ENCODE data around the gene FBN1. TPM values are rescaled to one million over a fixed set of nuclear protein-coding genes. Genes with fewer than 3 reads are reported as not detected.

Gene FBN1
- total RNA-seq, 4 donors from 2014 or later: 17.6 to 106 (median 31.2) TPM

DNA sequence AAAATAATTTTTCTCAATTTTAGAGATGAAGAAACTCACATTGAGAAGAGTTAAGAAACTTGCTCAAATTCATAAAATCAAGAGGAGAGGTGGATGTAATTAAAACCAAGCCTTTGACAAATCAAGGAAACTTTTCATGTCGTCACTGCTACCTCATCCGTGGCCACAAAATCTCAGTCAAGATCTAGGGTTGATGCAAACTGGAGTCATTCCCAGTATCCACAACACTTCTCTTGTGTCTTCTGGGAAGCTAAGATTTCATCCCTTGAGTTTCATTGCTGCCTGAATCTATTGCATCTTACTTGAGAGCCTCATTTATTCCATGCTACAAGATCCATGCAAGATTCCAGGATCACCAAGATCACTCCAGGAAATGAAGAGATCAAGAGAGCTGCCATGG, 5.4 kb upstream of the FBN1 start:
- H3K4me1 ChIP-seq: no peaks in the 10 kb centered on the region
- DNase-seq: no peak
- WGBS, 2 donors (ENCODE audit: low coverage in 1 of 2): 90 to 100% methylated on average over 2 of the region's 2 CpGs
- H3K4me3 ChIP-seq: no peak overlapping the region
- H3K27ac ChIP-seq: no peak overlapping the region
- in situ Hi-C loops (cut with MboI; ENCODE audit: low pct_ligation_motif_present in 1 of 4, low pct_unique_long_range_greater_than_20kb in 1 of 4, low sequenced_read_pairs in 3 of 4): no loop called here
- H3K27me3 ChIP-seq: peaks cover 6% of the 10 kb centered on the region
- no peaks in the 10 kb centered on the region for H3K36me3 ChIP-seq
- no peaks in the 10 kb centered on the region for H3K9me3 ChIP-seq
- intact Hi-C loops (cut with DNase I; ENCODE audit: low total_unique reads): no loop called here
- TF ChIP-seq, protein P1, sequence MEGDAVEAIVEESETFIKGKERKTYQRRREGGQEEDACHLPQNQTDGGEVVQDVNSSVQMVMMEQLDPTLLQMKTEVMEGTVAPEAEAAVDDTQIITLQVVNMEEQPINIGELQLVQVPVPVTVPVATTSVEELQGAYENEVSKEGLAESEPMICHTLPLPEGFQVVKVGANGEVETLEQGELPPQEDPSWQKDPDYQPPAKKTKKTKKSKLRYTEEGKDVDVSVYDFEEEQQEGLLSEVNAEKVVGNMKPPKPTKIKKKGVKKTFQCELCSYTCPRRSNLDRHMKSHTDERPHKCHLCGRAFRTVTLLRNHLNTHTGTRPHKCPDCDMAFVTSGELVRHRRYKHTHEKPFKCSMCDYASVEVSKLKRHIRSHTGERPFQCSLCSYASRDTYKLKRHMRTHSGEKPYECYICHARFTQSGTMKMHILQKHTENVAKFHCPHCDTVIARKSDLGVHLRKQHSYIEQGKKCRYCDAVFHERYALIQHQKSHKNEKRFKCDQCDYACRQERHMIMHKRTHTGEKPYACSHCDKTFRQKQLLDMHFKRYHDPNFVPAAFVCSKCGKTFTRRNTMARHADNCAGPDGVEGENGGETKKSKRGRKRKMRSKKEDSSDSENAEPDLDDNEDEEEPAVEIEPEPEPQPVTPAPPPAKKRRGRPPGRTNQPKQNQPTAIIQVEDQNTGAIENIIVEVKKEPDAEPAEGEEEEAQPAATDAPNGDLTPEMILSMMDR (IDR thresholded peaks at IDR 0.05): no peak
- TF ChIP-seq POLR2AphosphoS5 (IDR thresholded peaks at IDR 0.05): no peak
- no peak for TF ChIP-seq EP300 (IDR thresholded peaks at IDR 0.05; ENCODE audit: low read depth)
- no peak for TF ChIP-seq POLR2A (IDR thresholded peaks at IDR 0.05)

DNA sequence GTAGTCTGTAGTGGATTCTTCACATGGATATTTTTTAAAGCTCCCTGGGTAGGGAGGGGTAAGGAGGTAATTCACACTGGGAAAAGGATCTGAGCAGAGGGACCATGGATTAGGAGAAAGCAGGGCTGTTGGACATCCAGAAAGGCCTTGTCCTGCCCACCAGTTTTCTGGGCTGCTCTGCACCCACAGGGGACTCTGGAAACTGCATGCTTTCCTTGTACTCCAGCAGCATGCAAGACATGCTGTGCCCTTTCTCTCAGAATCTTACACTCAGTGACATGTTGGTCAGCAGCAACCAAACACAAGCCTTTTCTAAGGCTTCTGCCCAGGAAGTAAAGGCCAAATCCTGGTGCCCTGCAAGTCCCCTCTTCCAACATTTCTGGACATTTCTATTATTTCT, 2.5 kb upstream of the FBN1 start:
- intact Hi-C loops (cut with DNase I; ENCODE audit: low total_unique reads): no loop called here
- no peaks in the 10 kb centered on the region for H3K9me3 ChIP-seq
- no peak for DNase-seq
- in situ Hi-C loops (cut with MboI; ENCODE audit: low pct_ligation_motif_present in 1 of 4, low pct_unique_long_range_greater_than_20kb in 1 of 4, low sequenced_read_pairs in 3 of 4): no loop called here
- H3K4me1 ChIP-seq: peaks cover 0 to 13% (median 2%) of the 10 kb centered on the region in 4 donors
- H3K27me3 ChIP-seq: peaks cover 31% of the 10 kb centered on the region
- no peak for TF ChIP-seq EP300 (IDR thresholded peaks at IDR 0.05; ENCODE audit: low read depth)
- no peak for TF ChIP-seq POLR2AphosphoS5 (IDR thresholded peaks at IDR 0.05)
- TF ChIP-seq, protein P1 (IDR thresholded peaks at IDR 0.05): no peak
- TF ChIP-seq POLR2A (IDR thresholded peaks at IDR 0.05): no peak
- H3K36me3 ChIP-seq: no peaks in the 10 kb centered on the region
- no peak overlapping the region for H3K4me3 ChIP-seq
- no peak overlapping the region for H3K27ac ChIP-seq

DNA sequence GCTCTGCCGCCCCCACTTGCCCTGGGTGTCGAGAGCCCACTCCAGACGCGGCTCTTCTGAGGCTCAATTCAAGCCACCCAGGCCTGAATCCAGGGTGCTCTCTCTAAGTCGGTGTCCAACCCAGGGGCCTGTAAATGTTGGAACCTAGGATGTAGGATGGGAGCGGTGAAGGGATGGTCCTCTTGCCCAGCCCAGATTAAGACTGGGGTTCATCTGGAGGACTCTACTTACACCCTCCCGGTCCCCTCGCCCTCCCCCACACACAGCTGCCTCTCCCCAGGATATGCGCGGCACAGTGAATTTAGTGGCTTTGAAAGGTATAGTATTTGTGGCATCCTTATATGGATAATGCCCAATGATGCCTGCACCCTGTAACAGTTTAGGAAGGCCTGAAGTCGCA, 822 bp upstream of the FBN1 start:
- DNase-seq: no peak
- in situ Hi-C loops (cut with MboI; ENCODE audit: low pct_ligation_motif_present in 1 of 4, low pct_unique_long_range_greater_than_20kb in 1 of 4, low sequenced_read_pairs in 3 of 4): no loop called here
- TF ChIP-seq, protein P1 (IDR thresholded peaks at IDR 0.05): no peak
- TF ChIP-seq EP300 (IDR thresholded peaks at IDR 0.05; ENCODE audit: low read depth): no peak
- no peak for TF ChIP-seq POLR2A (IDR thresholded peaks at IDR 0.05)
- TF ChIP-seq POLR2AphosphoS5 (IDR thresholded peaks at IDR 0.05): no peak

DNA sequence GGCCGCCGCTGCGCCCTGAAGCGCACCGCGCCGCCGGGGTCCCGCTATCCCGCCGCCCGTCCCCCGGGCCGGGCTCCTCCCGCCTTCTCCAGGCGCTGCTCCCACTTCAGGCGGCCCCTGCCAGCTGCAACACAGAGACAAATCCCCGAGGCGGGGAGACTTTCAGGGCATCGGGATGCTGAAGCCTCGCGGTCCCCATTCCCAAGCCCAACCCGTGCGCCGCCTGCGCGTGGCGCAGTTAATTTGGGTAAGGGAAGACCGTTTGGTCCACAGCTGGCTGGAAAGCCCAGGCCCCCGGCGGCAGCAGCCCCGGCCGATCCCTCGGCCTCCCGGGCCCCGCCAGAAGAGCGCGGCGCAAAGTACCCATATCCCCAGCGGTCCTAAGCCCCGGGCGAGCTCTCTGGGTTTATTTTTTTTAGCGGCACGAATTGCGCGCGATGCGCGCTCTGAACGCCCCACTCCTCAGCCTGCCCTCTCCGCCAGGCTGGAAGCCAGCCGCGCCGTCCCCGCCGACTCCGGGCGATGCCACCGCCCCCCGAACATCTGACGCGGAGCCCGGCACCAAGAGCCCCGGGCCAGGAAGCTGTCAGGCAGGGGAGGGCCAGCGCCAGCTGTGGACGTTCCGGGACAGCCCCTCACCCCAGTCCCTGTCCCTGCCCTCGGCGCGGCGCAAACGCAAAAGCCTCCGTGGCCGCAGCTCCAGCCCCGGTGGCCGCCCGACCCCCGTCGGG, 517 bp downstream of the FBN1 start:
- peaks cover 0 to 19% (median 2%) of the 10 kb centered on the region in 4 donors for H3K4me1 ChIP-seq
- no peaks in the 10 kb centered on the region for H3K9me3 ChIP-seq
- 6% methylated on average over 63 of the region's 79 CpGs; no CpG with 5 or more reads in 1 of the 2 donors for WGBS, 2 donors (ENCODE audit: low coverage in 1 of 2)
- in situ Hi-C loops (cut with MboI; ENCODE audit: low pct_ligation_motif_present in 1 of 4, low pct_unique_long_range_greater_than_20kb in 1 of 4, low sequenced_read_pairs in 3 of 4) (no loop called here), intact Hi-C loops (cut with DNase I; ENCODE audit: low total_unique reads) (no loop called here)
- no peak for DNase-seq
- TF ChIP-seq POLR2A (IDR thresholded peaks at IDR 0.05) (no peak), POLR2AphosphoS5 (IDR thresholded peaks at IDR 0.05) (no peak), EP300 (IDR thresholded peaks at IDR 0.05; ENCODE audit: low read depth) (no peak)
- TF ChIP-seq, protein P1 (IDR thresholded peaks at IDR 0.05): no peak
- peak overlapping the region; percentile 54 to 80 (median 57) for H3K4me3 ChIP-seq
- H3K27ac ChIP-seq: peak overlapping the region; percentile 85 to 90 (median 87)
- no peaks in the 10 kb centered on the region for H3K36me3 ChIP-seq
- H3K27me3 ChIP-seq: peaks cover 31% of the 10 kb centered on the region

More for the DNA sequence above, 822 bp upstream of the FBN1 start:
- Histone ChIP-seq H3K4me1 (peaks cover 0 to 15% (median 2%) of the 10 kb centered on the region in 4 donors), H3K27me3 (peaks cover 31% of the 10 kb centered on the region), H3K36me3 (no peaks in the 10 kb centered on the region), H3K27ac (peak overlapping the region; percentile 85 to 90 (median 87)), H3K9me3 (no peaks in the 10 kb centered on the region), H3K4me3 (peak overlapping the region; percentile 54 to 80 (median 57))
- 55% methylated on average over 11 of the region's 11 CpGs; no CpG with 5 or more reads in 1 of the 2 donors for WGBS, 2 donors (ENCODE audit: low coverage in 1 of 2)
- intact Hi-C loops (cut with DNase I; ENCODE audit: low total_unique reads): no loop called here
